HG03342 (cell line): ENCODE results near the gene ARHGEF4.

ENCODE experiments used
- ATAC-seq: cut with Tn5 transposase; IDR thresholded peaks from one replicate; pipeline ENCODE4 v1.9.1; 2021; ENCODE audit warnings: mild to moderate bottlenecking, moderate library complexity; ENCODE audit not compliant: unreplicated experiment

Gene ARHGEF4

GRCh38 chr2:131034122-131035051 is 197.7 kb downstream of the ARHGEF4 start:
- ATAC-seq: no peak

- ATAC-seq: no peak
Observed at GRCh38 chr2:131035112-131035825, 198.6 kb downstream of the ARHGEF4 start.

- no peak for ATAC-seq
Observed at GRCh38 chr2:131035826-131036231, 199.1 kb downstream of the ARHGEF4 start.

GRCh38 chr2:131036269-131036668 is 199.6 kb downstream of the ARHGEF4 start:
- ATAC-seq: no peak

- ATAC-seq: no peak
Observed at GRCh38 chr2:131036696-131037397, 200.1 kb downstream of the ARHGEF4 start.

- no peak for ATAC-seq
Observed at GRCh38 chr2:131037398-131038257, 200.9 kb downstream of the ARHGEF4 start.

GRCh38 chr2:131038258-131039100 is 201.8 kb downstream of the ARHGEF4 start:
- ATAC-seq: no peak

GRCh38 chr2:131039101-131039440 is 202.4 kb downstream of the ARHGEF4 start:
- no peak for ATAC-seq

GRCh38 chr2:131039535-131039907 is 202.8 kb downstream of the ARHGEF4 start:
- no peak for ATAC-seq

- ATAC-seq: no peak
Observed at GRCh38 chr2:131039908-131040660, 203.4 kb downstream of the ARHGEF4 start.

GRCh38 chr2:131040661-131041401 is 204.1 kb downstream of the ARHGEF4 start:
- no peak for ATAC-seq

GRCh38 chr2:131041402-131042147 is 204.9 kb downstream of the ARHGEF4 start:
- no peak for ATAC-seq

- ATAC-seq: no peak
Observed at GRCh38 chr2:131042148-131042775, 205.5 kb downstream of the ARHGEF4 start.

GRCh38 chr2:131043199-131044074 is 206.7 kb downstream of the ARHGEF4 start:
- ATAC-seq: no peak

GRCh38 chr2:131044075-131044756 is 207.5 kb downstream of the ARHGEF4 start:
- no peak for ATAC-seq

GRCh38 chr2:131044757-131045150 is 208.0 kb downstream of the ARHGEF4 start:
- no peak for ATAC-seq
